GM23338 (cell line): ENCODE results near the gene ANKRD34B. TPM values are rescaled to one million over a fixed set of nuclear protein-coding genes. Genes with fewer than 3 reads are reported as not detected.

Experiments used
- ATAC-seq: fragments of 200-7000 bp; cut with Tn5 transposase; 3 replicates; pipeline ENCODE4 v1.9.1; 2020
- DNase-seq: peaks from one replicate; pipeline ENCODE4 v3.0.0-alpha.2; 2015; ENCODE audit warnings: low spot score
- H2AFZ ChIP-seq: fragments of 200-600 bp; sonication (generic); 2 replicates; pipeline ENCODE4 v1.8.0; 2016; ENCODE audit warnings: antibody characterized with exemption, mild to moderate bottlenecking, moderate library complexity
- H3F3A ChIP-seq: fragments of 200-600 bp; sonication (generic); replicated peaks from 2 replicates; pipeline ENCODE4 v1.8.0; 2017; ENCODE audit warnings: antibody characterized with exemption, mixed run types, low read depth
- H3K27ac ChIP-seq: fragments of 200-600 bp; sonication (generic); 2 replicates; pipeline ENCODE4 v1.6.1; 2016; ENCODE audit warnings: low read depth
- H3K27me3 ChIP-seq: fragments of 200-600 bp; sonication (generic); 2 replicates; pipeline ENCODE4 v1.8.0; 2016; ENCODE audit warnings: mild to moderate bottlenecking, mixed run types, moderate library complexity; ENCODE audit not compliant: insufficient read depth
- H3K36me3 ChIP-seq: fragments of 200-600 bp; sonication (generic); 2 replicates; pipeline ENCODE4 v1.8.0; 2016; ENCODE audit warnings: mild to moderate bottlenecking; ENCODE audit not compliant: insufficient read depth
- H3K4me1 ChIP-seq: fragments of 200-600 bp; sonication (generic); 2 replicates; pipeline ENCODE4 v1.8.0; 2016; ENCODE audit warnings: mild to moderate bottlenecking, moderate library complexity; ENCODE audit not compliant: insufficient read depth
- H3K4me2 ChIP-seq: fragments of 200-600 bp; sonication (generic); 2 replicates; pipeline ENCODE4 v1.7.1; 2017; ENCODE audit warnings: mixed run types
- H3K4me3 ChIP-seq: fragments of 200-600 bp; sonication (generic); 2 replicates; pipeline ENCODE4 v1.6.1; 2016; ENCODE audit warnings: mixed run types
- H3K79me2 ChIP-seq: fragments of 200-600 bp; sonication (generic); replicated peaks from 2 replicates; pipeline ENCODE4 v1.8.0; 2017; ENCODE audit warnings: mild to moderate bottlenecking; ENCODE audit not compliant: insufficient read depth
- H3K9me2 ChIP-seq: fragments of 200-600 bp; sonication (generic); 2 replicates; pipeline ENCODE4 v1.8.0; 2017; ENCODE audit not compliant: insufficient read depth
- H4K20me1 ChIP-seq: fragments of 200-600 bp; sonication (generic); replicated peaks from 2 replicates; pipeline ENCODE4 v1.8.0; 2017; ENCODE audit warnings: mild to moderate bottlenecking; ENCODE audit not compliant: insufficient read depth
- H3K27ac Mint-ChIP-seq: 2 replicates; pipeline ENCODE4 v1.8.0; 2020; ENCODE audit warnings: inconsistent platforms, mild to moderate bottlenecking, moderate library complexity, mixed read lengths
- H3K27me3 Mint-ChIP-seq: 3 replicates; pipeline ENCODE4 v1.8.0; 2022; ENCODE audit warnings: low read depth, mild to moderate bottlenecking, moderate library complexity, mixed read lengths, inconsistent platforms; ENCODE audit not compliant: insufficient read depth, poor library complexity
- H3K36me3 Mint-ChIP-seq: 3 replicates; pipeline ENCODE4 v1.8.0; 2021; ENCODE audit warnings: low read depth, mild to moderate bottlenecking, inconsistent platforms, moderate library complexity, mixed read lengths
- H3K4me1 Mint-ChIP-seq: 3 replicates; pipeline ENCODE4 v1.8.0; 2020; ENCODE audit warnings: mild to moderate bottlenecking, inconsistent platforms, mixed read lengths
- H3K4me3 Mint-ChIP-seq: 3 replicates; pipeline ENCODE4 v1.8.0; 2021; ENCODE audit warnings: moderate library complexity, mild to moderate bottlenecking, inconsistent platforms, mixed read lengths
- H3K9me3 Mint-ChIP-seq: 3 replicates; pipeline ENCODE4 v1.8.0; 2020; ENCODE audit warnings: moderate library complexity, mild to moderate bottlenecking, inconsistent platforms, mixed read lengths
- CREB1 ChIP-seq: fragments of 250-450 bp; sonication (Bioruptor Pico); IDR thresholded peaks from 2 replicates; pipeline ENCODE4 v1.5.0; 2020; ENCODE audit warnings: low read depth, mild to moderate bottlenecking, moderate library complexity
- CTCF ChIP-seq, 2 experiments: fragments of 200-600 bp in 1 of 2; sonication (generic) in 1 of 2; conservative IDR thresholded peaks; 2 replicates each; pipeline versions ENCODE4 v1.5.1 to v1.6.1; 2016 to 2017; ENCODE audit warnings: antibody characterized with exemption in 2 of 2, low read depth in 2 of 2, mild to moderate bottlenecking in 2 of 2, moderate library complexity in 1 of 2
- ETS1 ChIP-seq: IDR thresholded peaks from 2 replicates; pipeline ENCODE4 v1.6.1; 2016; ENCODE audit warnings: antibody characterized with exemption
- EZH2 ChIP-seq: fragments of 200-600 bp; sonication (generic); IDR thresholded peaks from one replicate; pipeline ENCODE4 v1.8.0; 2017; ENCODE audit warnings: antibody characterized with exemption, mild to moderate bottlenecking, low read depth; ENCODE audit not compliant: unreplicated experiment
- JUNB ChIP-seq: IDR thresholded peaks from one replicate; pipeline ENCODE4 v1.6.1; 2016; ENCODE audit warnings: antibody characterized with exemption; ENCODE audit not compliant: unreplicated experiment
- NANOG ChIP-seq: IDR thresholded peaks from 2 replicates; pipeline ENCODE4 v1.6.1; 2016; ENCODE audit warnings: antibody characterized with exemption, borderline replicate concordance
- POLR2AphosphoS5 ChIP-seq: IDR thresholded peaks from 2 replicates; pipeline ENCODE4 v1.6.1; 2016; ENCODE audit warnings: antibody characterized with exemption, low read depth
- REST ChIP-seq: IDR thresholded peaks from one replicate; pipeline ENCODE4 v1.6.1; 2018; ENCODE audit warnings: antibody characterized with exemption; ENCODE audit not compliant: unreplicated experiment
- STAT1 ChIP-seq: IDR thresholded peaks from one replicate; pipeline ENCODE4 v1.6.1; 2016; ENCODE audit warnings: antibody characterized with exemption; ENCODE audit not compliant: unreplicated experiment
- ZNF114 ChIP-seq: fragments of 250-450 bp; sonication (Bioruptor Pico); IDR thresholded peaks from 2 replicates; pipeline ENCODE4 v1.5.0; 2020; ENCODE audit warnings: mild to moderate bottlenecking, moderate library complexity
- long read RNA-seq: library from polyadenylated mRNA; unstranded; transcript quantifications from one replicate; pipeline ENCODE4 v2.0.0, GENCODE V29; 2020; ENCODE audit not compliant: unreplicated experiment
- polyA plus RNA-seq: library from polyadenylated mRNA; unstranded; fragments of >200 nt; fragmentation: Nextera tagmentation; extraction: Ambion mirVana; gene quantifications from 2 replicates; pipeline ENCODE4 v1.2.1, GENCODE V29; 2016
- total RNA-seq: library from RNA; depleted of rRNA; stranded (reverse); fragments of >200 nt; shearing (Covaris generic); gene quantifications from 2 replicates; pipeline ENCODE4 v1.2.3, GENCODE V29; 2014; rRNA removed

ANKRD34B gene
- total RNA-seq (1.5 and 2.9 TPM in 2 replicates), polyA plus RNA-seq (1.6 and 1.7 TPM in 2 replicates)
- long read RNA-seq, partial matches to known transcripts: 0 of 4 reads
- long read RNA-seq, other reads (novel, unspliced or antisense): 4 of 4 reads

- no peak for TF ChIP-seq ZNF114 (CRISPR knock-in tag)
- peak; percentile 74; the same call in 1 of the 2 replicates for TF ChIP-seq CREB1 (CRISPR knock-in tag)
- TF ChIP-seq REST: no peak
- 0 out of 2 replicates have a peak, but pooled peaks have one; percentile 2 for TF ChIP-seq NANOG
- no peak for TF ChIP-seq JUNB
- TF ChIP-seq POLR2AphosphoS5: peak; percentile 55; the same call in 1 of the 2 replicates
- Mint-ChIP-seq H3K36me3 (no peaks in the 10 kb centered on the region; the same call in 2 of the 3 replicates), H3K27me3 (peaks cover 36% of the 10 kb centered on the region), H3K4me3 (peak within 1 kb of the TSS; percentile 77), H3K9me3 (no peaks in the 10 kb centered on the region; the same call in 2 of the 3 replicates), H3K27ac (no peak within 1 kb of the TSS), H3K4me1 (peaks cover 13% of the 10 kb centered on the region)
- H3K27me3 ChIP-seq: peaks cover 59% of the 10 kb centered on the region
- H3K4me2 ChIP-seq: peak within 1 kb of the TSS; percentile 93
- DNase-seq (peak; percentile 89), ATAC-seq (peak; percentile 80)
- H3K27ac ChIP-seq: no peak within 1 kb of the TSS
- H4K20me1 ChIP-seq: no peaks in the 10 kb centered on the region
- H3K9me2 ChIP-seq: no peaks in the 10 kb centered on the region
- peak within 1 kb of the TSS; percentile 96 for H2AFZ ChIP-seq
- H3K4me1 ChIP-seq: peaks cover 5% of the 10 kb centered on the region; the same call in 1 of the 2 replicates
- no peaks in the 10 kb centered on the region for H3K79me2 ChIP-seq
- no peaks in the 10 kb centered on the region for H3K36me3 ChIP-seq
- H3F3A ChIP-seq: peaks cover 8% of the 10 kb centered on the region; the same call in 1 of the 2 replicates
- H3K4me3 ChIP-seq: peak within 1 kb of the TSS; percentile 79
Measured at GRCh38 chr5:80569961-80570786, at the start of gene ANKRD34B. Gene ANKRD34B (minus strand): TSS chr5:80570280. CDS start chr5:80560019, 10,261 bp downstream.

- H3K27me3 ChIP-seq: no peaks in the 10 kb centered on the region
- no peaks in the 10 kb centered on the region for H3K4me1 Mint-ChIP-seq
- H3K4me3 ChIP-seq: no peak overlapping the region
- H3K27me3 Mint-ChIP-seq: peaks cover 2% of the 10 kb centered on the region
- H2AFZ ChIP-seq: no peak overlapping the region
- H3K27ac Mint-ChIP-seq: no peak overlapping the region
- no peaks in the 10 kb centered on the region for H3K9me2 ChIP-seq
- DNase-seq (no peak), ATAC-seq (no peak)
- no peaks in the 10 kb centered on the region for H3K9me3 Mint-ChIP-seq
- H3K36me3 ChIP-seq: no peaks in the 10 kb centered on the region
- no peak overlapping the region for H3K4me2 ChIP-seq
- no peak overlapping the region for H3K4me3 Mint-ChIP-seq
- no peaks in the 10 kb centered on the region for H3F3A ChIP-seq
- H3K36me3 Mint-ChIP-seq: peaks cover 6% of the 10 kb centered on the region; the same call in 1 of the 3 replicates
- H3K79me2 ChIP-seq: no peaks in the 10 kb centered on the region
- no peaks in the 10 kb centered on the region for H4K20me1 ChIP-seq
- H3K27ac ChIP-seq: no peak overlapping the region
- H3K4me1 ChIP-seq: no peaks in the 10 kb centered on the region
- TF ChIP-seq EZH2: no peak
- TF ChIP-seq STAT1: no peak
- TF ChIP-seq ZNF114 (CRISPR knock-in tag): no peak
- TF ChIP-seq CREB1 (CRISPR knock-in tag): no peak
- no peak for TF ChIP-seq ETS1
- TF ChIP-seq CTCF (conservative IDR thresholded peaks at IDR 0.05; ENCODE audit: low read depth in 2 of 2): no peak
- no peak for TF ChIP-seq REST
- TF ChIP-seq NANOG: no peak
- TF ChIP-seq POLR2AphosphoS5: no peak
- TF ChIP-seq JUNB: no peak
Measured at GRCh38 chr5:80619086-80619485, 49.0 kb upstream of the ANKRD34B start.
